NCI-H2107 (cell line): ENCODE results near the gene ITIH1.

ENCODE experiments used
- DNase-seq: peaks from one replicate; lab custom pipeline; 2025; lab: John Stamatoyannopoulos, UW

ITIH1 gene

GRCh38 chr3:52839892-52840545, 62.6 kb downstream of the ITIH1 start:
- DNase-seq = no peak

- DNase-seq = no peak
Observed at GRCh38 chr3:52841211-52841980, 64.0 kb downstream of the ITIH1 start.
